Fibroblast of lung (primary cell): ENCODE data around the gene PIP4K2A. TPM values are rescaled to one million over a fixed set of nuclear protein-coding genes. Genes with fewer than 3 reads are reported as not detected.

ENCODE experiments used
- DNase-seq, 2 donors: peaks; one replicate each; pipeline versions ENCODE4 v3.0.0 to v3.0.0-alpha.2; 2010; ENCODE audit warnings: low read depth in 2 of 2
- H2AFZ ChIP-seq: 2 replicates; pipeline ENCODE4 v1.5.1; 2012; ENCODE audit warnings: low read length, control low read depth, inconsistent platforms
- H3K27ac ChIP-seq: 2 replicates; pipeline ENCODE4 v1.5.1; 2011; ENCODE audit warnings: low read length, control low read depth; ENCODE audit not compliant: insufficient read depth
- H3K27me3 ChIP-seq: 2 replicates; pipeline ENCODE4 v1.5.1; 2011; ENCODE audit warnings: mild to moderate bottlenecking, low read length; ENCODE audit not compliant: control insufficient read depth, insufficient read depth
- H3K36me3 ChIP-seq: 2 replicates; pipeline ENCODE4 v1.5.1; 2011; ENCODE audit warnings: low read length; ENCODE audit not compliant: control insufficient read depth, insufficient read depth
- H3K4me1 ChIP-seq: 2 replicates; pipeline ENCODE4 v1.5.1; 2011; ENCODE audit warnings: low read length; ENCODE audit not compliant: control insufficient read depth, insufficient read depth; ENCODE audit errors: extremely low read depth
- H3K4me2 ChIP-seq: 2 replicates; pipeline ENCODE4 v1.5.1; 2011; ENCODE audit warnings: low read length, control low read depth; ENCODE audit not compliant: insufficient read depth; ENCODE audit errors: extremely low read depth
- H3K4me3 ChIP-seq, 4 experiments: fragments of 200-600 bp in 1 of 4; sonication (generic) in 1 of 4; replicated peaks in 1 of 4; 2 replicates each; pipeline ENCODE4 v1.5.1; 2011 to 2016; ENCODE audit warnings: low read length in 4 of 4, low read depth in 3 of 4, mild to moderate bottlenecking in 3 of 4, control low read depth in 2 of 4, inconsistent platforms in 1 of 4, mixed read lengths in 1 of 4; ENCODE audit not compliant: insufficient read depth in 1 of 4; ENCODE audit errors: control extremely low read depth in 1 of 4
- H3K79me2 ChIP-seq: 2 replicates; pipeline ENCODE4 v1.5.1; 2012; ENCODE audit warnings: mild to moderate bottlenecking, low read length, inconsistent platforms; ENCODE audit not compliant: control insufficient read depth, insufficient read depth
- H3K9ac ChIP-seq: 2 replicates; pipeline ENCODE4 v1.5.1; 2011; ENCODE audit warnings: mild to moderate bottlenecking, low read length, control low read depth; ENCODE audit not compliant: insufficient read depth
- H3K9me3 ChIP-seq: 2 replicates; pipeline ENCODE4 v1.5.1; 2012; ENCODE audit warnings: low read depth, low read length; ENCODE audit not compliant: control insufficient read depth, insufficient read depth
- H4K20me1 ChIP-seq: 2 replicates; pipeline ENCODE4 v1.5.1; 2011; ENCODE audit warnings: low read length; ENCODE audit not compliant: control insufficient read depth, insufficient read depth; ENCODE audit errors: extremely low read depth
- EZH2 ChIP-seq: IDR thresholded peaks from 2 replicates; pipeline ENCODE4 v1.5.1; 2012; ENCODE audit warnings: low read length, control low read depth, mild to moderate bottlenecking; ENCODE audit errors: missing control alignments
- polyA plus RNA-seq, 2 donors: library from polyadenylated mRNA; depleted of rRNA in 1 of 2; stranded (reverse) in 1 of 2; unstranded in 1 of 2; fragments of >200 nt; gene quantifications; 2 replicates each; pipeline ENCODE4 v1.2.1, GENCODE V29; 2011 to 2012; ENCODE audit warnings: missing spikeins in 1 of 2
- total RNA-seq: library from RNA; depleted of rRNA; stranded (reverse); fragments of >200 nt; gene quantifications from 2 replicates; pipeline ENCODE4 v1.2.1, GENCODE V29; 2014
- TF ChIP-seq, protein P1 (sequence below), 2 donors: IDR thresholded peaks in 1 of 2; conservative IDR thresholded peaks in 1 of 2; 1 replicate in 1 of 2; 2 replicates in 1 of 2; pipeline ENCODE4 v1.5.1; 2011 to 2012; ENCODE audit warnings: low read length in 2 of 2, control low read depth in 1 of 2, inconsistent platforms in 1 of 2, low read depth in 1 of 2, mild to moderate bottlenecking in 1 of 2

The PIP4K2A gene
- total and polyA plus RNA-seq, 2 donors (not counting 1 experiment from before 2014, with no cell fraction given) = 28.5 to 40.0 TPM

DNA sequence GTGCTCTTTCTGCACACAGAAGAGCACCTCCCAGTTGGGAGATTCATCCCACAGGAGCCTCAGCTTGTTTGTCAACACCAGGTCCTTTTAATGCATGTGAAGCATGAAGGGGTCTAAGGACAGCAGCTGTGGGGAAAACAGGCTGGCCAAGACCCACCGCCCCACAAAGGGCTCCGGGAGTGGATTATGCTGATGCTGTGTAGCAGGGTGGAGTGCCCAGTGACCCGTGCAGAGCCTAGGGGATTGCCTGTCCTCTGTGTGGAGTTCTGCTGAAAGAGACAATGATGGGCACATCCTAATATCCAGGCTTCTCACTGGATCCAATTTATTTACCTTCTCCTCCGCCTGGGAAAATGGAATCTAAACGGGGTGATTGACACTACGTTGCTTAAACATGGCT lies 74.0 kb downstream of the PIP4K2A start:
- Histone ChIP-seq H2AFZ (no peak overlapping the region), H3K27me3 (no peaks in the 10 kb centered on the region), H3K27ac (no peak overlapping the region), H3K9me3 (no peaks in the 10 kb centered on the region), H3K4me2 (no peak overlapping the region), H3K9ac (no peak overlapping the region), H3K4me3 (no peak overlapping the region), H4K20me1 (no peaks in the 10 kb centered on the region), H3K4me1 (no peaks in the 10 kb centered on the region), H3K36me3 (no peaks in the 10 kb centered on the region), H3K79me2 (peaks cover 13% of the 10 kb centered on the region)
- no peak for TF ChIP-seq EZH2
- TF ChIP-seq, protein P1, sequence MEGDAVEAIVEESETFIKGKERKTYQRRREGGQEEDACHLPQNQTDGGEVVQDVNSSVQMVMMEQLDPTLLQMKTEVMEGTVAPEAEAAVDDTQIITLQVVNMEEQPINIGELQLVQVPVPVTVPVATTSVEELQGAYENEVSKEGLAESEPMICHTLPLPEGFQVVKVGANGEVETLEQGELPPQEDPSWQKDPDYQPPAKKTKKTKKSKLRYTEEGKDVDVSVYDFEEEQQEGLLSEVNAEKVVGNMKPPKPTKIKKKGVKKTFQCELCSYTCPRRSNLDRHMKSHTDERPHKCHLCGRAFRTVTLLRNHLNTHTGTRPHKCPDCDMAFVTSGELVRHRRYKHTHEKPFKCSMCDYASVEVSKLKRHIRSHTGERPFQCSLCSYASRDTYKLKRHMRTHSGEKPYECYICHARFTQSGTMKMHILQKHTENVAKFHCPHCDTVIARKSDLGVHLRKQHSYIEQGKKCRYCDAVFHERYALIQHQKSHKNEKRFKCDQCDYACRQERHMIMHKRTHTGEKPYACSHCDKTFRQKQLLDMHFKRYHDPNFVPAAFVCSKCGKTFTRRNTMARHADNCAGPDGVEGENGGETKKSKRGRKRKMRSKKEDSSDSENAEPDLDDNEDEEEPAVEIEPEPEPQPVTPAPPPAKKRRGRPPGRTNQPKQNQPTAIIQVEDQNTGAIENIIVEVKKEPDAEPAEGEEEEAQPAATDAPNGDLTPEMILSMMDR (conservative IDR thresholded peaks at IDR 0.05 in 1 of 2, IDR thresholded peaks at IDR 0.05 in 1 of 2; ENCODE audit: low read depth in 1 of 2, low read length in 2 of 2) = peak in 1 of 2 donors; percentile 0
- DNase-seq = no peak

- H3K79me2 ChIP-seq = peaks cover 15% of the 10 kb centered on the region
Measured at GRCh38 chr10:22638863-22639262, 75.5 kb downstream of the PIP4K2A start.

GRCh38 chr10:22637491-22637890 lies 76.9 kb downstream of the PIP4K2A start:
- Histone ChIP-seq H4K20me1 (no peaks in the 10 kb centered on the region), H3K36me3 (no peaks in the 10 kb centered on the region), H3K79me2 (peaks cover 11% of the 10 kb centered on the region), H2AFZ (no peak overlapping the region), H3K27me3 (no peaks in the 10 kb centered on the region), H3K4me2 (no peak overlapping the region), H3K9me3 (no peaks in the 10 kb centered on the region), H3K4me1 (no peaks in the 10 kb centered on the region), H3K9ac (no peak overlapping the region), H3K27ac (no peak overlapping the region), H3K4me3 (no peak overlapping the region)
- DNase-seq = no peak
- TF ChIP-seq, protein P1 (conservative IDR thresholded peaks at IDR 0.05 in 1 of 2, IDR thresholded peaks at IDR 0.05 in 1 of 2; ENCODE audit: low read depth in 1 of 2, low read length in 2 of 2) = no peak
- no peak for TF ChIP-seq EZH2

More at GRCh38 chr10:22638863-22639262, 75.5 kb downstream of the PIP4K2A start:
- H2AFZ ChIP-seq = no peak overlapping the region
- no peak for DNase-seq
- H3K27me3 ChIP-seq = no peaks in the 10 kb centered on the region
- H3K27ac ChIP-seq = no peak overlapping the region
- H3K4me1 ChIP-seq = no peaks in the 10 kb centered on the region
- TF ChIP-seq, protein P1 (conservative IDR thresholded peaks at IDR 0.05 in 1 of 2, IDR thresholded peaks at IDR 0.05 in 1 of 2; ENCODE audit: low read depth in 1 of 2, low read length in 2 of 2) = no peak
- no peak for TF ChIP-seq EZH2
- no peak overlapping the region for H3K9ac ChIP-seq
- H3K4me2 ChIP-seq = no peak overlapping the region
- no peak overlapping the region for H3K4me3 ChIP-seq
- no peaks in the 10 kb centered on the region for H3K9me3 ChIP-seq
- H3K36me3 ChIP-seq = no peaks in the 10 kb centered on the region
- no peaks in the 10 kb centered on the region for H4K20me1 ChIP-seq
